GM08714 (cell line): ENCODE measurements around the gene BLNK.
"Not testable (repeated sequence)": the region's sequence is repeated elsewhere in the genome, so short reads cannot be mapped to it uniquely, and the experiment has no call there.

Source experiments
- H3K4me3 ChIP-seq: fragments of 200-500 bp; sonication (Bioruptor generic); 2 replicates; pipeline ENCODE4 v1.5.1; 2014; ENCODE audit warnings: mild to moderate bottlenecking, low read length, inconsistent platforms
- ZNF274 ChIP-seq: IDR thresholded peaks from 2 replicates; pipeline ENCODE4 v1.6.1; 2012; ENCODE audit warnings: mild to moderate bottlenecking, low read depth, low read length

The BLNK gene

DNA sequence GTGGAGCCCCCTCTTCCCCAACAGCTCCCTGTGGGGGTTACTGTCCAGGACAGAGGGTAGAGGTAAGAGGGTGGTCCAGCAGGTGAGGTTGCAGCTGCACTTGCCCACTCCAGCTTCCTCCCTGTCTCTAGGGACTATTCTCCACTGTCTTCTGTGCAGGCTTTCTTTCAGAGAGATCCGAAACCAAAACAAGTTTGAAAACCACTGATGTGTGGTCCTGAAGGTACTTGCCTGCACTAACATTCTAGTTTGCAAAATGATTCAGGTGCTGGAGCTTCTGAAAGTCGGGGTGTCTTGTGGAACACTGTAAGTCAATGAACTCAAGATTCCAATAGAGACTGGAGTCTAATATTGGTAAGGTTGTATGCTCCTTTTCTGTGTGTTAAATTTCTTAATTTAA, 63.1 kb downstream of the BLNK start:
- H3K4me3 ChIP-seq, result no peak overlapping the region
- TF ChIP-seq ZNF274, result no peak

DNA sequence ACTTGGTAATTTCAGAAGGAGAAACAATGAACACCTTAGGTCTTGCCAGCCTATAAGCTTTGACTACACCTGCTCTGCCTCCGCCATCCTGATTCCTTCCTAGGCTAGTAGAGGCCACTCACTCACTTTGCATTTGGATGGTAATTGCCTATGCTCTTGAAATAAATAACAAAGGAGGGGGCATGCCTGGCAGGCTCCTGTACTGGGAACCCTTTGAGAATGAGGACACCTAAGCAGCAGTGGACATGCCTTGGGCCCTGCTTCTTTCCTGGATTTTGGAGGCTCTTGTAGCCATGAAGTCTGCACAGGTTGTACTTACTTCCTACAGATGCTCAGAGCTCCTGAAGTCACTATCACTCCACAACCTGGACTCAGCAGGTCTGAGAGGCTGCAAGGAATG, 65.8 kb downstream of the BLNK start:
- no peak for TF ChIP-seq ZNF274
- H3K4me3 ChIP-seq, result no peak overlapping the region

DNA sequence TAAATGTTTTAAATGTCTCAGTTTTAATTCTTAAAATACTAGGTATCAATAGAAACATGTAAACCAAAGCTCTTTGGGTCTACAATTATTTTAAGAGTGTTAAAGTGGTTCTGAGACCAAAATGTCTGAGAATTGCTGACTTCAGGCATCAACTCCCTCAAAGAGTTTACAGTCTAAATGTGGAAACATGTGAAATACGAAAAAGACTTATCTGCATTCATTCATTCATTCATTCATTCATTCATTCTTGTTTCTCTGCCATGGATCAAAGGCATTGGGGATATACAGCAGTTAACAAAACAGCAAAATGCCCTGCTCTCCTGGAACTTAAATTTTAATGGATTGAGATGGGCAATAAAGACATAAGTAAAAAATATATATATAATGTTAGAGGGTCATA, 69.8 kb downstream of the BLNK start:
- no peak overlapping the region for H3K4me3 ChIP-seq
- no peak for TF ChIP-seq ZNF274

DNA sequence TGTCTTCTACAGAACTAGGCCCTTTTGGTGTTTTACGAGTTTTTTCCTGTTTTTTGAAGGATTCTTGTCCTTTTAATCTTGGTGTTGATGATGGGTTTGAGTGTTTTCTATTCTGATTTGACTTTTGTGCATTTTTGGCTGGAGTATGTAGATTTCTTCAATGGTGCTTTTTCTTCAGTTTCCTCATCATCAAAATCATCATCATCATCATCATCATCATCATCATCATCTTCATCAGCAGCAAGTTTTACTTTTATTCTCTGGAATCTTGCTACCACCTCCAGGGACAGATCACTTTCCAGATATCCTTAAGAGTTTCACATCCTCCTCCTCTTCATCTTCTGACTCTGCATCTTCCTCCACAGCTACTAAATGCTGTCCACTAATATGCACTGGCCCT, 81.9 kb downstream of the BLNK start:
- H3K4me3 ChIP-seq, result not testable (repeated sequence)

DNA sequence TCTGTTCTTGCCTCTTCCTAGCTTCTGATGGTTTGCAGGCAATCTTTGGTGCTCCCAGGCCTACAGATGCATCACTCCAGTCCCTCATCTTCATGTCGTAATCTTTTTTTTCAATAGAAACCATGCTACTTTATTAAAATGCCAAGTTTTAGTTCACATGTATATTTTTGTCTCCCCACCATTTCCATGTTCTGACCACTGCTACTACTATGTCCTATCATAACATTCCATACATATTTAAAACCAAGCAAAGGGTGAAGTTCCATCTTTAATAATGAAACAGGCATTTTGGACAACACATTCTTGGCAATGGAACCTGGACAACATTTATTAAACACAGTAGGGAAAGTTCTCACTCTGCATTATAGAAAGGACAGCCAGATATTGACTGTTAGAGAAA, 82.5 kb downstream of the BLNK start:
- no peak for TF ChIP-seq ZNF274
- H3K4me3 ChIP-seq, result no peak overlapping the region

DNA sequence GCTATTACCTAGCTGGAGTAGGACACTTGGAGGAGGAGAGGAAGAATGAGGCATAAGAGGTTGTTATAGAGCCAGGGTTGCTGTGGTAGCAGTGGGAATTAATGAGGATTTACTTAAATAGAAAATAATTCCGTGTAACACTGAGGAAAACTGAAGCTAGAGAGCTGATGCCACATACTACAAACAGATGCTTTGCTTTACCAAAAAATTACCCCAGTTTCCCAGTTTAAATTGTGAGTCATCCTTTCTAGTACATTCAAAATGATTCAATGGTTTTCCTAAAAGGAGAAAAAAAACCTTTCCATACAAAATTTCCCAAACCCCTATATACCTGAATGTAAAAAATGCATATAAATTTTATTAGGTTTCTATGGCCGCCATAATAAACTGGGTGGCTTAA, 82.9 kb downstream of the BLNK start:
- TF ChIP-seq ZNF274, result no peak
- H3K4me3 ChIP-seq, result no peak overlapping the region

DNA sequence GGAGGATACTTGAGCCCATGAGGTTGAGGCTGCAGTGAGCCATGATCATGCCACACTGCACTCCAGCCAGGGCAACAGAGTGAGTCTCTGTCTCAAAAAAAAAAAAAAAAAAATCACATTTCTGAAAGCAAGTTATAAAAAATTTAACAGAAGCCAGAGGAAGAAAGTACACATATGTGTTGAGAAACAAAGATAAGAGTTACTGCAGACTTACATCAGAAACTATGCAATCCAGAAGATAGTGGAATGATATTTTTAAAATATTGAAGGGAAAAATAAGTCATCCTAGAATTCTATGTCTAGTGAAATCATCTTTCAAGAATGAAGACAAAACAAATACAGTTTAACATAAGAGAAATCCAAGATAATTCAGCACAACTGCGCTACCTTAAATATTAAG, 94.4 kb downstream of the BLNK start:
- no peak overlapping the region for H3K4me3 ChIP-seq
- TF ChIP-seq ZNF274, result no peak

DNA sequence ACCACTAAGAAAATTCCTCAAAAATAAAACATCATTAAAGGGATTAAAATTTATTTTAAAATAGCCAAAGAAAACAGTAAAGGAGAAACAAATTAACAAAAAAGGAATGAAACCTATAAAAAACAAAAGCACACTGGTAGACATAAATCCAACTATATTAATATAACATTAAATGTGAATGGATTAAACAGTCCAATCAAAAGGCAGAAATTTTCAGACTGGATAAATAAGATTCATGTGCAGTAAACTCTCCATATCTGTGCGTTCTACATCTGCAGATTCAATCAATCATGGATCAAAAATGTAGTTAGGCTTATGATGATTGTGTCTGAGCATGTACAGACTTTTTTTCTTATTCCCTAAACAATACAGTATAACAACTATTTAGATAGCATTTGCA, 98.7 kb downstream of the BLNK start:
- no peak overlapping the region for H3K4me3 ChIP-seq
- TF ChIP-seq ZNF274, result no peak

DNA sequence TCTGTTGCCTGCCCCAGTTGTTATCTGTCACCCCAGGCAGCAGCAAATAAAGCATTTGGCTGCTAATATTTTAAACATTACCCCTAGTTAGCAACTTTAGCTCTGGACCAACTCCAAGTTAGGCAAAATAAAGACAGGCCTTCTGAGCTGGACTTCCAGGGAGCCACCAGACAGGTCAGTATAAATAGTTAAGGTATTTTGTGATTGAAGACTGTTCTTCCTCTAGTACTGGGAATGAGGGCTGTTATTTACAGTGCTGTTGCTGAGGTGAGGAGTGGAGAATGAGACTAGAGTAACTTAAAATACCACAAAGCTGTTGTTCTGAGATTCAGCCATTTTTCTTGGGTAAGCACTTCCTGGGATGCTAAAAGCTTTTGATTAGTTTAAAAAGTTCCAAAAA, 101.1 kb downstream of the BLNK start:
- H3K4me3 ChIP-seq, result no peak overlapping the region
- TF ChIP-seq ZNF274, result no peak

DNA sequence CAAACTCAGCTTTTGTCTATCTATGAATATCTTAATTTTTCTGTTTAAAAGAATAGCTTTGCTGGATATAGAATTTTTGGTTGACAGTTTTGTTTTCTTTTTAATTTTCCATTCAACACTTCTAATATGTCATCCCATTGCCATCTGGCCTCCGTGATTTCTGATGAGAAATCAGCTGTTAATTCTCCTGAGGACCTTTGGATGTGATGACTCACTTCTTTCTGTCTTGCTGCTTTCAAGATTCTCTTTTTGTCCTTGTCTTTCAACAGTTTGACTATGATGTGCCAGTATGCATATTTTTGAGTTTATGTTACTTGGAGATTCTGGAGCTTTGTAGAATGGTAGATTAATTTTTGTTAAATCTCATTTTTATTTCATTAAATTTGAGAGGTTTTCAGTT, 102.8 kb downstream of the BLNK start:
- TF ChIP-seq ZNF274, result no peak
- H3K4me3 ChIP-seq, result no peak overlapping the region

DNA sequence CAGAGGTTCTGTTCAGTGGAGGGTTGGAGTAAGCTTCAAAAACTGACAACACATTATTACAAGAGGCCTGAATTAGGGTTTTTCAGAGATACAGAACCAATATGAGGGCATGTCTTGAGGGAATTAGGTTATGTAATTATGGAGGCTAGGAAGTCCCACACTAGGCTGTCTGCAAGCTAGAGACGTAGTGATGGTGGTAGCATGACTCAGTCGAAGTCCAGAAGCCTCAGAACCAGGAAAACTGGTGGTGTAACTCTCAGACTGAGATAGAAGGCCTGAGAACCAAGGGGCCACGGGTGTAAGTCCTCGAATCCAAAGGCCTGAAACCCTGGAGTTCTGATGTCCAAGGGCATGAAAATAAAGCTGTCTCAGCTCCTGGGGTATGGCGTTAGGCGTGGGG, 105.6 kb downstream of the BLNK start:
- no peak overlapping the region for H3K4me3 ChIP-seq
- TF ChIP-seq ZNF274, result no peak

DNA sequence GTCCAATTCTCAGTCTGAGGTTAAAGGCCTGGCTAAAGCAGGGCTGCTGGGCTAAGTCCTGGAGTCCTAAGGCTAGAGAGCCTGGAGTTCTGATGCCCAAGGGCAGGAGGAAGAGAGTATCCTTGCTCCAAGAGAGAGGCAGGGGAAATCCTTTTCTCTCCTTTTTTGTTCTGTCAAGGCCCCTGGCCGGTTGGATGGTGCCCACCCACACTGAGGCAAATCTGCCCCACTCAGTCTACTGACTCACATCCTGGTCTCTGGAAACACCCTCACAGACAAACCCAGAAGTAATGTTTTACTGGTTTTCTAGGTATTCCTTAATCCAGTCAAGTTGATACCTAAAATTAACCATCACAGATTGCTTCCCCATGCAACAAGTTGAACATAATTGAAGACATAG, 118.3 kb downstream of the BLNK start:
- no peak for TF ChIP-seq ZNF274
- no peak overlapping the region for H3K4me3 ChIP-seq

DNA sequence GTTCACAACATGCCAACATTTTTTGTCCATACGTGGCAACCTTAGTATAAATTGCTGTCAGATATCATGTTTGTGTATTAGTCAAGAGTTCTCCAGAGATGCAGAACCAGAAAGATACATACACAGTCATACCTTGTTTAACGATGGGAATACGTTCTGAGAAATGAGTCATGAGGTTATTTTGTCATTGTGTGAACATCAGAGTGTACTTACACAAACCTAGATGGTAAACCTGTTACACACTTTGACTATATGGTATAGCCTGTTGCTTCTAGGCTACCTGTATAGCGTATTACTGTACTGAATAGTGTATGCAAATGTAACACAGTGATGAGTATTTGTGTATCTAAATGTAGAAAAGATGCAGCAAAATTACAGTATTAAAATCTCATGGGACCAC, 118.9 kb downstream of the BLNK start:
- no peak overlapping the region for H3K4me3 ChIP-seq
- no peak for TF ChIP-seq ZNF274
